ENCODE results near the gene TM7SF2.

- TF ChIP-seq, protein P1, sequence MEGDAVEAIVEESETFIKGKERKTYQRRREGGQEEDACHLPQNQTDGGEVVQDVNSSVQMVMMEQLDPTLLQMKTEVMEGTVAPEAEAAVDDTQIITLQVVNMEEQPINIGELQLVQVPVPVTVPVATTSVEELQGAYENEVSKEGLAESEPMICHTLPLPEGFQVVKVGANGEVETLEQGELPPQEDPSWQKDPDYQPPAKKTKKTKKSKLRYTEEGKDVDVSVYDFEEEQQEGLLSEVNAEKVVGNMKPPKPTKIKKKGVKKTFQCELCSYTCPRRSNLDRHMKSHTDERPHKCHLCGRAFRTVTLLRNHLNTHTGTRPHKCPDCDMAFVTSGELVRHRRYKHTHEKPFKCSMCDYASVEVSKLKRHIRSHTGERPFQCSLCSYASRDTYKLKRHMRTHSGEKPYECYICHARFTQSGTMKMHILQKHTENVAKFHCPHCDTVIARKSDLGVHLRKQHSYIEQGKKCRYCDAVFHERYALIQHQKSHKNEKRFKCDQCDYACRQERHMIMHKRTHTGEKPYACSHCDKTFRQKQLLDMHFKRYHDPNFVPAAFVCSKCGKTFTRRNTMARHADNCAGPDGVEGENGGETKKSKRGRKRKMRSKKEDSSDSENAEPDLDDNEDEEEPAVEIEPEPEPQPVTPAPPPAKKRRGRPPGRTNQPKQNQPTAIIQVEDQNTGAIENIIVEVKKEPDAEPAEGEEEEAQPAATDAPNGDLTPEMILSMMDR (IDR thresholded peaks at IDR 0.05) = no peak
- TF ChIP-seq POLR2A (IDR thresholded peaks at IDR 0.05) (no peak), POLR2AphosphoS5 (IDR thresholded peaks at IDR 0.05) (no peak)
Measured at GRCh38 chr11:65084598-65085375, 26.9 kb upstream of the TM7SF2 start.

Measured in gastroesophageal sphincter (tissue), 3 donors.